ENCODE data around the gene ABLIM1.

The ABLIM1 gene

GRCh38 chr10:114645706-114646105, 12.4 kb downstream of the ABLIM1 start:
- DNase-seq, result no peak

GRCh38 chr10:114643158-114643557, 14.9 kb downstream of the ABLIM1 start:
- no peak for DNase-seq

DNA sequence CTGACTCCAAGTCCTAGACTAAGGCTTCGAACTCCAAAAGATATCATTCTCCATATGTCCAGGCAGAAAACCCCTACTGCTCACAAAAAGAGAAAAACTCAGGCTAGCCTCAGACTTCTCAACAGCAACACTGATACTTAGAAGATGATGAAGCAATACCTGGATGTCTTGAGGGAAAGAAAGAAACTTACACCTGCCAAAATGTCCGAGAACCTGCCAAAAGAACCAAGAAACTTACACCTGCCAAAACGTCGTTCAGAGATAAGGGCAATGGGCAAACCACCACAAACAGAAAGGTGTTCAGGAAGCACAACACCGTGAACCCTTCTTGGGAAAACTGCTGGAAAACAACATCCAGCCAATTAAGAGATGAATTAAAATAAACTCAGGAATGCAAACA, 15.3 kb downstream of the ABLIM1 start:
- no peak for DNase-seq

GRCh38 chr10:114638821-114639625, 19.1 kb downstream of the ABLIM1 start:
- no peak for DNase-seq

GRCh38 chr10:114635797-114636550, 22.1 kb downstream of the ABLIM1 start:
- DNase-seq, result no peak

DNA sequence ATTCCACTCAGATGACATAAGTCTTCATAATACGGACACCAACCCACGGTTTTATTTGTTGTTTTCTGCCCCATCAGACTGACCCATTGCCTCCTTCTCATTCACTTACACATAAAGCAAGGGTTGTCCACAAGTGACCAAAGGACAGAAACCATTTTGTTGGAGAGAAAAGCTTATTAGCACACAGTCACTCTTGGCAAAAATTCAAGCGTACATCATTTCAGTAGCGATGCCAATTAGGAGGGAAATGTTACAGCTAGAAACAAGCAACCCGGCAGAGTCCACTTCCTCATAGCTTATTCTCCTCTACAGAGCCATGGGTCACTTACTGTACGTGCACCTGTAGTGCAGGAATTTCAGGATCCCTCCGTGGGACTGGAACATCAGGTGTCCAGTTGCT, 23.0 kb downstream of the ABLIM1 start:
- DNase-seq, result no peak

GRCh38 chr10:114634609-114634979, 23.5 kb downstream of the ABLIM1 start:
- DNase-seq, result no peak

- DNase-seq, result no peak
Measured at GRCh38 chr10:114632869-114633715, 25.0 kb downstream of the ABLIM1 start.

GRCh38 chr10:114631666-114632417, 26.2 kb downstream of the ABLIM1 start:
- DNase-seq, result peak; percentile 14

DNA sequence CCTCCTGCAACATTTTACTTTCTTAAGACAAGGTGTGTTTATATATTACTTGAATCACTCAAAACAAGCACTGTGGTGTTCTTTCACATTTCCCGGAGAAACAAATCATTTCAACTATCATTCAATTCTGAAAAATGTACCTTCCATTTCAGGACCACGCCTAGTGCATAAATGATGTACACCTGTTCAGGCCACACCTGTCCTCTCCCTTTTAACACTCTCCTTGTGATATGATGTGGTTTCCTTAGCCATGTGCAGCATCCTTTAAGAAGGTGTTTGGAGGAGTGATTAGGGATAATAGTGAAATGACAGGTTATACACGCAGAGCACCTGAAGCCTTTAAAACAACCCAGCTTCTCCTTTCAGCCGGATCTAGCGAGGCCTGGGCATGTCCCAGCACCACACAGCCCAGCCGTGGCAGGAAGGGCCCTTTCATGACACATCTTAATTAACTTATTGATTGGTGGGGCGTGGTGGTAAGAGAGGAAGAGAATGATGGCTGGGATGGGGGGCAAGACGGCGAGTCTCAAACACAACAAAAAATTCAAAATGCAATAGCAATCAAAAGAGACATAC, 26.9 kb downstream of the ABLIM1 start:
- no peak for DNase-seq

DNA sequence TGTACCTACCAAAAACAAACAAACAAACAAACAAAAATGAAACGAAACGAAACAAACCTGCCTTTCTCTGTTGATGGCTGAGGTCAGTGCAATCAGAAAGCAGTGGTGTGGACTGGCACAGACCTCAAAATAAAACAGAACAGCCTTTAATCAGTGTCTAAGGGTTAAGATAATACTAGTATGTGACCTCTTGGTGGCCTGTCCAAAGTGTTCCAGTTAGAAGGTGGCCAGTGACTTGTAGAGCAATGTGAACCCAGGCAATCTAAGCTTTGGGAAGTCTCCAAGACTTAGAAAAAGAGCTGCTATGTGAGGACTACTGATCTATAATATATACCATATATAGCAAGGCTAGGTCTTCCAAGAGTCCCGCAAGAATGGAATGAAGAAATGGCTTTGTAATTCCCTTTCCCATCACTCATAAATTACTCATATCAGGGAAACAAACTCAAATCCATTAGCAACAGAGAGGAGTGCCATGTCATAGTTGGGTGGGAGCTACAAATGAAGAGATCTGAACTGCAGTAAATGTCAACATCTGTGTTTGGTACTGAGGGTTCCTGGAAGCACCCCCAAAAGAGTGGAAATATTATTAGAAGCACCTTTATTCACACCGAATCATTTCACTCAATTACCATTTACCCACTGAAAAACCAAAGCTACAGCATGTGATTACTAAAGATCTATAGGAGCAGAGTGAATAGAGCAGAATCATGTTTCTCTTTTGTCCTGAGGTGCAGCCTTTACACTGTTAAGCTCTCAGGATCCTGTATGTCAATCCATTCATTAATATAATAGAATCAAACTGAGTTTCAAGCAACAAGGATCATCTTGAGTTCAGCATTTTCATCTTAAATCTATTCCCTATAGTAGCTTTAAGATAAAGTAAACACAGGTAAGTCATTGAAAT, 28.0 kb downstream of the ABLIM1 start:
- DNase-seq, result no peak

- DNase-seq, result no peak
Measured at GRCh38 chr10:114629083-114629823, 28.8 kb downstream of the ABLIM1 start.

DNA sequence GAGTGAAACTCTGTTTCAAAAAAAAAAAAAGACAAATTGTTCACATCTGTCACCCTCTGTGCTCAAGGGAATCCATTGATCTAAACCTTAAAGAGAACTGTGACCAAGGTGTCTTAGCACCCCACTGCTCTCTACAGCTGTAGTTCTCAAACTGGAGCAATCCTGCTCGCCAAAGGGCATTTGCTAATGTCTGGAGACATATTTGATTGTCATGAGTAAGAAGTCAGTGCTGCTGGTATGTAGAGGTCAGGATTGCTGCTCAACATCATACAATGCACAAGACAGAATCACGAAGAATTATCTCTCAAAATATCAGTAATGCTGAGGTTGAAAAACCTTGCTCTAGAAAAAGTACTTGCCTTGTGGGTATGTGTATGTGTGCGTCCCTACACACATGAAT, 30.0 kb downstream of the ABLIM1 start:
- DNase-seq, result no peak

GRCh38 chr10:114626841-114627240, 31.2 kb downstream of the ABLIM1 start:
- no peak for DNase-seq

DNA sequence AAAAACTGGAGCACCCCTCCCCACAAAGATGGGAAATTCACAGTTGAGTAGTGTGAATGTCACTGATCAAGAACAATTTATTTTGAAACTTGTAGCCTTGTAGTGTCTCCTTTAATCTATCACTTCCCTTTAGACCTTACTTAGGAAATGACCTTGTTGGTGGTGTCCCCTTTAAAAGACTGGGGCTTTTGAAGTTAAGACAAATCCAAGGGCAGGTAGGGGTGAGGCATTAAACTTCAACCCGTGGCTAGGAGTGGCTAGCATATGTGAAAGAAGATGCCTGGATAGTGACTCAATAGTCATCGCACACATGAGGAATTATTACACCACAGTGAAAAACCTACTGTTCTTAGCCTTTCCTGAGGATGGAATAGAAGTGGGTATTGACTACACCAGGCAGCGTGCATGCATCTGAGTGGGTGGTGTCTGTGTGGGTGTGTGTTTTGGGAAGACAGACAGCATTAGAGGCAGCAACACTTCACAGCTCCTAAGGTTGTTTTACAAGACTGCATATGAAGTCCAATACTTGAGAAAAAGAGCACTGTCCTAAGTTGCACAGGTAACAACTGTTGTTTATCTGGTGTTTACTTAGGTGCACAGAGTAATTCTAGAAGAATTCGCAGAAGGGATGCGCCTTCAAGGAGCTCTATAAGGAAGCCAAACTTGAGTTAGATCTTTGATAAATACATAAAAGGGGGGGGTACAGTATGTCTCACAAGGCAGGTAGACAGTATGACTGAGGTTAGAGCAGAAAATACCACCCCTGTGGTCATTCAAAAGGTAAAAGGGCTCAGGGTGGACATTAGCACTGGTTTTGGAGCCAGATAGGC, 32.9 kb downstream of the ABLIM1 start:
- no peak for DNase-seq

GRCh38 chr10:114624422-114624821, 33.7 kb downstream of the ABLIM1 start:
- DNase-seq, result no peak

- DNase-seq, result no peak
Measured at GRCh38 chr10:114623661-114624294, 34.3 kb downstream of the ABLIM1 start.

DNA sequence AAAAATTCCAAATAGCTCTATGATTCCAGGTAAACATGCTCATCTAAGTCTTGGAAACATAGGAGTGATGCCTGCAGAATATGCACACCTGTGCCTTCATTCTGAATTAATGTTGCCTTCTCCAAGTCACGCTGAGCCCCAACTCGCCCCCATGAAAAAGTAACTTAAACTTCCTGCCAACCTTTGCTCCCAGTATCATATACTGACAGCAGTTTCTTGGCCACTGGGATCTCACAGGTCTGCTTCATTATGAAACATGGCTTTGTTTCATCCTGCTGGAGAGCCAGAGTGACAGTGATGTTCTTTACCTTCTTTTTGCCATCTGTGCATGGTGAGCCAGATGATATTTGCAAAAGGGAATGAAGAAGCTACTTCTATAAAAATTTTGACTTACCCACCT, 34.9 kb downstream of the ABLIM1 start:
- no peak for DNase-seq

GRCh38 chr10:114618722-114619121, 39.4 kb downstream of the ABLIM1 start:
- DNase-seq, result no peak

Data from activated gamma-delta T cell (primary cell).